GM18520 (cell line): ENCODE results near the gene MYO5A.
A peak's percentile ranks its signal among the peaks of the same experiment; 100 is the strongest.
"Not testable (repeated sequence)": the region's sequence is repeated elsewhere in the genome, so short reads cannot be mapped to it uniquely, and the experiment has no call there.

Experiments
- ATAC-seq: cut with Tn5 transposase; IDR thresholded peaks from one replicate; pipeline ENCODE4 v1.9.1; 2021; ENCODE audit not compliant: unreplicated experiment

The MYO5A gene

DNA sequence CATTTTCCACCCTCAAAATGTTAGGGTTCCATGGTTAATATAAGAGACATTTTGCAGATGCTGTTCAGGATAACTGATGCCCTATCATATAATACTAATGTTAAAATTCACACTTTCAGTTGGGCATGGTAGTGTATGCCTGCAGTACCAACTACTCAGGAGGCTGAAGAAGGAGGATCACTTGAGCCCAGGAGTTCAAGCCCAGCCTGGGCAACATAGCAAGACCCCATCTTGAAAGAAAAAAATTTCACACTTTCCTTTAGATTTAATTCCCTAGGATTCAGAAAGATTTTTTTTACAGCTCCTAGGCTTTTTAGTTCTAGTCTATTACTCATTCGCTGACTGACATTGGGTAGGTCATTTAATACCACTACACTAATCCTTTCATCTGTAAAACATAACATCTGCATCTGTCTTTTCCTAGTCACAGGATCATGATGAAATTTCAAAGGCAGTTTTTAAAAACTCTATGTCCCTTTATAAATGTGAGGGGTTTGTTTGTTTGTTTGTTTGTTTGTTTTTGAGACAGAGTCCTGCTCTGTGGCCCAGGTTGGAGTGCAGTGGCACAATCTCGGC lies 103.7 kb downstream of the MYO5A start:
- no peak for ATAC-seq

DNA sequence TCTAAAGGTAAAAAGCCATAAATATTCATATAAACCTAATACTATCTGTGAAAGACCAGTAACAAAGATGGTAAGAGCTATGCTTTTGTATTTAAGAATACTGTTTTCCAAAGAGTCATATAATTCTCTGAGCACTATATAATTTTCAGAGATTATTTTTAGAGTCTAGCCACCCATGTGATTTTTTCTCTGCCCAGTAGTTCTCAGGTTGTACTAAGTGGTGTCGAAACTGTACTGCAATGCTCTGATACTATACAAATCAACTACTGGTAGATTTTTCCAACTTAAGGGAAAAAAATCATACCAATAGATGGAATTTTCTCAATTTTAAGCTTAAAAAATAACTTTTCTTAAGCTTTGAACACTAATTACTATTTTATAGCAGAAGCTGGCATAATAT lies 104.8 kb downstream of the MYO5A start:
- no peak for ATAC-seq

DNA sequence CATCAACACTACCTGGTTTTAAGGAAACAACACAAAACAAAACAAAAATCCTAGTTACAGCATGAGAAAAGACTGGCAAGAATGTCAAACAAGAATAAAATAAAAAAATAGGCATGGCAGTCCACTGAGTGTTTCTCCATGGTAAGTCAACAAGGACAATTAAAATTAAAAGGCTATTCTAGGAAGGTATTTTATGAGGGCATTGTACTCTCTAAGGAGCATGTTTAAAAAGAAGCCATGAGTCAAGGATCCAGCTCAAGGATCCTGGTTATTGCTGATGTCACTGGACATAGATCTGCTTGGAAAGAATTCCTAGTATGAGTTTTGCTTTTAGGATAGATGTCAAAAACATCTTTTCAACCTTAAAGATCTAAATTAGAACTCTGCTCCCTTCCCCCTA lies 106.7 kb downstream of the MYO5A start:
- no peak for ATAC-seq

DNA sequence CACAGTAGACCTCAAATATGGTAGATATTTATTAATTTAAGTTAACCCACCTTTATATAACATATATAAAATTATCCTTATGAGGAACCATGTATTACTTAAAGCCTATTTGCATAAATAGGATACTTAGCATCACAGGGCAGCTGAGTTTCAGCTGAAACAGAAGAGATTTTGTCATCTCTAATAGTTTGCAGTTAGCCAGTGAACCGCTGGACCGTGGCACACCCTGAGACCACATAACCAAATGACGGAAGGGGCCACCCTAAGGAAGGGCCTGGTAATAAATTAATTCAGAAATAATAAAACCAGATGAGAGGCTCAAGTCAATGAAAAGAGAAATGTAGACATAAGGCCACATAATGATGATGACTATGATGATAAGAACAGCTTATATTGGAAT lies 107.7 kb downstream of the MYO5A start:
- no peak for ATAC-seq

DNA sequence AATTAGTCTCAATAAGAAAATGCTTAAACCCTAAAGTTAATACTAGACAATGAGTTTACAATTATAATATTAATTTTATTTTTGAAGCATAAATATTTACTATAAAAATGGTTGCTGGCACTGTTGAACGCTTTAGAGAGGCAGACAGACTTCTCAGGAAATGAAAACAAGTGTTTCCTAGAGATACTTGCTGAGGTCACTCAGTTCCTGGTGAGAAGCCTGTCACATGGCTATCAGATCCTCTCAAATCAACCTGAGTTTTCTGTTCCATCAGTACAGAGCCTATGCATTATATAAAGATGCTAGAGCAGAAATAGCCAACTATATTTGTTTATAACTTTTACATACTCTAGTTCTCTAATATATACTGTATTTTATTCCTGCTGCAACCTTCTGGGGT lies 109.2 kb downstream of the MYO5A start:
- no peak for ATAC-seq

DNA sequence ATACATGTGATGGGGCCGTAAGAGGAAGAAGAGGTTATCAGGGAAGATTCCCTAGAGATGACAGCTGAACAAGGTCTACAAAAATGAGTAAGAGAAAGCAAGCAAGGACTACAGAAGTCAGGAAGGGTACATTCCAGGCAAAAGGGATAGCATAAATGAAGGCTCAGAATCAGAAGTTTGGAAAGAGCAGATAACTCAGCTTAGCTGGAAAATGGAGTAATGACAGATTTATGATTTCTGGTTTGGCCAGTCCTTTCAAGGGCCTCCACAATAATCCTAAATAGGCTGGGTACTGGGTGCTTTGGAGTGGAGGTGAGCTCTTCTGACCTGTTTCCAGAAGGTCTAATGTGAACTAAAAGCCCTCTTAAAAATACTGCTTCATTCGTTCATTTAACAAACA lies 110.7 kb downstream of the MYO5A start:
- ATAC-seq, result no peak

DNA sequence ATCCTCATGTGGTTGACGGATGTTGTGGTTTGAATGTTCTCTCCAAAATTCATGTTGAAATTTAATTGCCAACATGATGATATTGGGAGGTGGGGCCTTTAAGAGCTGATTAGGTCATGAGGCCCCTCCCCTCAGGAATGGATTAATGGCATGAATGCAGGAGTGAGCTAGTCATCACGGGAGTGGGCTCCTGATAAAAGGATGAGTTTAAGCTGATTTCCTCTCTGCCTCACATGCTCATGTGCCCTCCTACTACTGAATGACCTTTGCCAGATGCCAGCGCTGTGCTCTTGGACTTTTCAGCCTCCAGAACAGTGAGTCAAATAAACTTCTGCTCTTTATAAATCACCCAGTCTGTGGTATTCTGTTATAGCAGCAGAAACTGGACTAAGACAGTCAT lies 111.2 kb downstream of the MYO5A start:
- ATAC-seq, result no peak

DNA sequence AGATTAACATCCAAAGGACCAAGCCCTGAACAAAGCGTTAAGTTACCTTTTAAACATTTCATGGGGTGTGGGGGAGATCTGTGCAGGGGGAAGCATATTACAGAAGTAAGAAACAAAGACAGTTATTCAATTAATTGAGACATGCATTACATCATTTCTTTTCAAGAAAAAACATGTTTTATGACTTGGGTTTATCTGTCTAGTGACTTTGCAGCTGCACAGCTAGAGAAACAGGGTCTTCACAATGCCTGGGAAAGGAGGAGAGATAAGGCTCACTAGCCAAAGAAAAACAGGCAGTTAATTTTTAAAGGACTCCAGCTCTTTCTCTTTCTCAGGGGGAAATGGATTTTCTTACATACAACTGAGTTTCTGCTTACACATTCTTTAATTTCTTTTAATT lies 112.1 kb downstream of the MYO5A start:
- ATAC-seq, result not testable (repeated sequence)

DNA sequence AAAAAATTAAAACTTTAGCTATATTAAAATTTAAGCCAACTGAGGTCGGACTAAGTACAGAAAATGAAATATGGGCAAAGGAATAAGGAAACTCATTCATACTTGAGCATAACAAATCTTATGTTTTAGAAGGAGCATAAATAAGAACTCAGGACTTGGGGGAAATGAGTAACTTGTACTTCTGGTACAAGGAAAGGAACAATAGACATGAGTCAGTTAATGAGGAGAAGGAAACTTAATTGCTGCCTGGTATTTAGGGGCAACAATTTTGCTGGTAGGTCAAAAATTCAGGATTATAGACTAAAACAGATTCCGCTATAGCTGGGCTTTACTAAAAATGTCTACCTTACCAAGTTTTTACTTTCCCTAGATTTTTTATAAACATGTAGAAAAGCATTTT lies 113.1 kb downstream of the MYO5A start:
- ATAC-seq, result no peak

DNA sequence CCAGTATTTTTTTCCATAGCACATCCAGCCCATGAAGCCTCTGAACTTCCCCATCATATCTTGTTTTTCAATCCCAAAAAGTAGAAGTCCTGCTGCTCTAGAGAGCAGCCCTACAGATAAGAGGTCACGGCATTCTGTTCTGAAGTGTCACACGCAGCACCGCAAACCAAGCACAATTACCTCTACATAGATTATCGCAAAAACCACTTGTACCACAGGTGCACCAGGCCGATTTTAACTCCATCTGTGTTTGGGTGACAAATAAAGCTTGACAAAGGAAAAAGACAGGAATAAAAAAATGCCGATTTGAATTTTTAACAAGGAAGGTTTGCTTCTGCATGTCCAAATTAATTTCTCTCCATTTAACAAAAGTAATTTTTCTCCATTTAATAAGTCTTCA lies 113.7 kb downstream of the MYO5A start:
- no peak for ATAC-seq

DNA sequence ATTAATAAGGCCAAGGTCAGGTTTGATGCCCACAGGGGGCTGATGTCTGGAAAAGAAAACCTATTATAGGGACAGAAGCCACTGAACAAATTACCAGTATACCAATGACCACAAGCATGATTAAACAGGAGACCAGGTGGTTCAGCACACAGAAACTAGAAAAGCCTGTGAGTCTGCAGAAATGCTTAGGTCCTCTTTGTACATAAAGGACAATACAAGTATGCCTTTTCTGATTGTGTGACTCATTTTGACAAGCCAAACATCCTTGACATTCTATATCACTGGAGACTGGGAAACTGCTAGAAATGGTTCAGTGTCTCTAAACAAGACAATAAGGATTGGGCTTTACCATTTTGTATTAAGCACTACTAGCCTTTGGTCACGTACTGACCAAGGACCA lies 119.9 kb downstream of the MYO5A start:
- ATAC-seq, result no peak

DNA sequence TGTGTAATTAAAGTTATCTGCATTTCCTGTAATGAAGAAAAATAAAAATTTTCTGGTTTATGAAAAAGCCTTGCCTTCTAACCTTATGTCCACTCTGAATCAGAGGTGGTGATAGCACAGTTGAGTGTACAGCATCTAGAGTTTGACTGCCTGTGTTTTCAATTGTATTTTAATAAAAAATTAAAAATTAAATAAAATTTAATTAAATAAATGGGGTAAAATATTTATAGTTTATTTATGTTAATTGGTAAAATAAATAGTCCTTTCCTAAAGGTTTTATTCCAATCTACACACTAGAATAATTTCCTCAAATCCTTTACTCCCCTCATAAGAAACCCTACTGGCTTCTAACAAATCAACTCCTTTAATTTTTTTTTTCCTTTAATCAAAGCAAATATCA lies 121.3 kb downstream of the MYO5A start:
- ATAC-seq, result no peak

DNA sequence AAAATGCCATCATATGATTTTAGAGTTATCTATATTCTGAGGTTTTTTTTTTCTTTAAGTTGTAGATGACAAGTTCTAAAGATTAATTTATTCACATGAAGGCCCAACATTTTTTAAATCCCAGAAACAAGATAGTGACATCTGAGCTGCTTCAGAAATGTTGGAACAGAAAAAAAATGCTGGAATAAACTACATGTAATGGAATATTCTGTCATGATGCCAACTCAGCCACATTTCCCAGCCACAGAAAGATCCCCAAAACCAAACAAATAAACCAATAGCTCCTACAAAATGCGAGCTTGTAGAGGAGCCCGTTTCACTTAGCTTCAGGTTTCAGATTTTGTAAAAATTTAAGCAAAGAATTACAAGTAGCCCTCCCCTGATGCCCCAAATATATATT lies 122.1 kb downstream of the MYO5A start:
- no peak for ATAC-seq

DNA sequence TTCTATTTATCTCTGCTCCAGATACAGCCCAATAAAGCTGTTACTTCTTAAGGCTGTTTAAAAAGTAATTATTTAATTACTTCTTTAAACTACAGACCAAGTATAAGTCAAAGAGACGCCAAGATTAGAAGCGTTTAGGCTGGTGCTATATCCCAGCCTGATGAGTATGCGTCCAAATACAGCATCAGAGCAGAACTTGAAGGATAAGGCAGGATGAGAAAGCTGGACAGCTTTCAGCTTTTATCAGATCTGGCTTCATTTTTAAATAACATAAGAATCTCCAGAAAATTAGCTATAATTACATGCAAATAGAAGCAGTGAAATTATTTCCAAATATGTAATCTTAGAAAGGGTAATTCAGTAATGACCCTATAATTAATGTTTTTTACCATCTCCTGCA lies 122.8 kb downstream of the MYO5A start:
- ATAC-seq, result no peak

DNA sequence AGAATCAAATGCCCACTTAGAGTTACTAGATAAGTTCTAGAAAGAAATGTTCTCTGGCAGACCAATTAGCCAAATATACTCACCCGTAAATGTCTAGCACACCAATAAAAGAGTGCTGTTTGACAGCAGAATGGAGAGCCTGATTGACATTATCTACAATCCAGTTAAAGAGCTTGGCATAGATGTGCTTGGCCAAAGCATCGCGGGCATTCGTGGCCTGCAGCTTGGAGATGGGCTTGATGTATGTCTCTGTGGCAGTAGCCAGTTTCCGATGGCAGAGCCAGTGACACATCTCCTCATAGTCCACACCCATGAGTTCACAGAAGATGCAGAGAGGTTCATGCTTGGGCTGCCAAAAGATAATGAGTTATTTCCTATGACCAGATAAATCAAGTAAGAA lies 131.6 kb downstream of the MYO5A start:
- no peak for ATAC-seq

DNA sequence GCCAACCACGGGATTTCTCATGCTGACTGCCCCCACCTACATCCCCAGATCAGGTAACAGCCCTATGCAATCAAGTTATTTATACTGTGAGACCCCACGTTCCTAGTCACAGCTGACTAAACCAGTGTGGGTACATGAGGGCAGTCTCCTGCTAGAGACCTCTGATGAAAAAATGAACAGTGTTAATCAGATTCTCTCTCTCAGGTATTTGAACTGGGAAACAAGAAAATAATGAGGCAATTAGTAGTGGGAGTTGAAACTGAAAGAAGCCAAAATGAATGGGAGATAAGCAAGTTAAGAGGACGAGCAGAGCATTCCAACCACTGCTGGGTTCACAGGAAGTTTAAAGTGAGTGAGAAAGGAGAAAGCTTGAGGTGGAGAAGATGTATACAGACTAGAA lies 134.6 kb downstream of the MYO5A start:
- ATAC-seq, result no peak

DNA sequence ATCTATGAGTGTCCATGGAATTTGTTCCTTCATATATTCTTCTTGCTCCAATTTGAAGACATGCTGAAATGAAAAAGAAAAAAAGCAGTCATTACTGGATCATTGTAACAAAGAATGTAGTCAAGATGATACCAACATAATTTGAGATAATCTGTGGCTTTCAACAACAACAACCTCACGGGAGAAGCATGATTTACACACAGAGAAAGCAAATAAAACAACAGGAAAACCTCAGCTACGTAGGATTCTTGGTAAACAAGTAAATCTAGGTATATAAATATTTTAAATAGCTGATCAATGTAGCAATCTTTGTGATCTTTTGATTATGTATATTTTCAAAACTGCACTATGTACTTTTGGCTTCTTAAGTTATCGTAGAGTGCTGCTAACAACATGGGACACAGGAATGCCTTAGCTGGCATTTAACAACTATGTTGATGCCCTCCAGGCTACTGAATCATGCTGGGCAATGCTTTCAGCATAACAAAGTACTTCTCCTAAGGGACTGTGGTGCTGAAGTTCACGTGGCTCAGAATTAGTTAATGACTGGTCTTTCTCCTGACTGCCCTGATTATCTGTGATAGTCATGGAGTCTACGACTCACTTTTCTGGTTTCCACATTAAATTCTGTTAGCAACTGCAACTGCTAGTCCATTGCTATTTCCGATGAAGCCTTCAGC lies 136.5 kb downstream of the MYO5A start:
- no peak for ATAC-seq

DNA sequence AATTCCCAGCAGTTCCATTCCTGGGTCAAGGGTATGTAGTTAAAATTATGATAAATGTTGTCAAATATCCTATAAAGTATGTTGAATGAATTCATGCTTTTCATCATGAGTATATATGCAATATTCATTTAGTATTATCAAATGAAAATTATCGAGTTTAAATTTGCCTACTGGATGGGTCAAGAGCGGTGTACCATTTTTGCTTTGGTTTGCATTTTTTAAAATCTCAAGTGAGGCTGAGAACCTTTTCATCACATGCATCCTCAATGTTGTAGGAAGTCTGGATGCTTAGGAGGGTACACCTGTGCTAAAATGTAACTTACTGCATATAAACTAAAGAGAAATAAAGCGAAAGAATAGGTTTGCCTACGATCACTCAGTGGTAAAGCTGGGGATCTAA lies 137.6 kb downstream of the MYO5A start:
- ATAC-seq, result no peak

DNA sequence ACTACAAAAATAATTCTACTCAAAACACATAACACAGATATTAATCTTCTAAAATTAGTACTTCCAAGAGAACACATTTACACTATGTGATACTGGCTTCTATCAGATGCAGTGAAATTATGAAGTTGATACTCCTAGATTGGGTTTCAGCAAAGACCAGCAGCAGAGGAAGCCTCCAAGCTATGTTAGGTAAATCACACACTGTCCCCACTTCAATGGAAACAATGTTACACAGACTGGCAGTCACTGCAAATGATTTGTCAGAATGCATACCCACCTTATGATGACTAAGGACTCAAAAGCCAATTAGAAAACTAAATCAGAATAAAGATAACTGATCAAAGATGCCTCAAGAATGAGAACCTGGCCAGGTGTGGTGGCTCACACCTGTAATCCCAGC lies 143.0 kb downstream of the MYO5A start:
- no peak for ATAC-seq

DNA sequence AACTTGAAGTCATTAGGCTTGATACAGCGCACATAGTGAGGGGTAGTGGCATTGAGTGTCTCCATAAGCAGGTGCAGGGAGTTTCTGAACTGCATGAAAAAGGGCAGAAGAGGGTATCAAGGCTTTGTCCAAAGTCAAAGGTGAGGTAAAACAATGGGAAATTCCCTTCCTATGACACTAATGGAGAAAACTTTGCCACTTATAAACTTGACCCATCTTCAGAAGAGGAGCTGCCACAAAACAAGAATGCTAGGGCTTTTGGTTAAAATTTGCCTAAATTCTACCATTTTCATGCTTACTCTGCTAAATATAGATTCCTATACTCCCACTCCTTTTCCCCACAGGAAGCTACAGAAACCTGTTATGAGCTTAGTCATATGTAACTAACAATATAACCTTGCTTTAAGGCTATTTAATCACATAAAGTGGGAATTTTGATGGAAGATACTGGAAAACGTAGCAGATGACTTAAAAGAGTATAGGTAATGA lies 145.5 kb downstream of the MYO5A start:
- peak; percentile 25 for ATAC-seq

DNA sequence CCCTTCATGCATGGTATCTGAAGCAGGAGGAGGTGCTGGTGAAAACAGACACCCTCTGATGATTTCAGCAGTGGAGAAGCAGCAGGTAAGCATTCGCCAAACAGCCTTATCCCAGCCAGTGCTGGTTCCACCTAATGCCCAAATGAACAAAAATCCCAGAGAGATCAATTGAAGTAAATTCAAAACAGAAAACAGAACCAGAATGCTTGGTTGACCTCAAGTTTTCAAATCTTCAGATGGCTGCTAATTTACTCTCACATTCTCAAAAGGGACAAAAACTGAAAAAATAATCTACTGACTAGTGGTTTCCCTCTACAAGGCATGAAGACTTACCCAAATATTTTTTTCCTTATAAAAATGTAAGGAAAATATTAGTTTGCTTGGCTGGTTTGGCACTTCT lies 146.0 kb downstream of the MYO5A start:
- no peak for ATAC-seq

DNA sequence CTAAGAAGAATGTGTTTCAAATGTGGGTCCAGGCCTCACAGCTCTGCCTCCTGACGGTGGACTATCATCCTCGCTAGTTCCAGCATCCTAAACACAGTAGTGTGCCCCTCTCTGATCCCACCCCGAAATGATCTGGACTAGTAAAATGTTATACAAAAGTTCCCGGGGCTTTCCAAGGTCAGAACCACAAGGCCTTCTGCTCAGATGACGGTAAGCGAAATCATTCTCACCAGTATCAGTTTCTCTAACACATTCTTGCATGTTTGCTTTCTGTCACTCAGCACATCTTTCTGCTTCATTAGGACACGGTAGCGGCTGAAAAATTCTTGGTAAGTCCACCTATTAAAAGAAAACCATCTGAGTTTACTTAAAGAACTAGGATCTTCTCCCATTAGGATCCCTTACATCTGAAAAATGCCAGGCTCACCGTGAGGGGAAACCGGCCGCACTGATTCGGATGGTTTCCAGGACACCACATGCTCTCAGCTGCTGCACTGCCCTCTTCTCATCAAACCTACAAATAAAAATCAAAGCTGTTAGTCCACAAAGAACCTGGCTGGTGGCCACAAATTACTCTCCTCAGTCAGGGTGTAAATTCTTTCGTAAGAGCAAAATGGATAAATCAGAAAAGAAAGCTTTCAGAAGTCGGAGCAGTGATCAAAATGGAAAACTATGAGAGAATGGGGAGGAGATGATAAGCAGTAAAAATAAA lies 149.1 kb downstream of the MYO5A start:
- ATAC-seq, result peak; percentile 67
